ENCODE results near the gene MT1X.

Gene MT1X

DNA sequence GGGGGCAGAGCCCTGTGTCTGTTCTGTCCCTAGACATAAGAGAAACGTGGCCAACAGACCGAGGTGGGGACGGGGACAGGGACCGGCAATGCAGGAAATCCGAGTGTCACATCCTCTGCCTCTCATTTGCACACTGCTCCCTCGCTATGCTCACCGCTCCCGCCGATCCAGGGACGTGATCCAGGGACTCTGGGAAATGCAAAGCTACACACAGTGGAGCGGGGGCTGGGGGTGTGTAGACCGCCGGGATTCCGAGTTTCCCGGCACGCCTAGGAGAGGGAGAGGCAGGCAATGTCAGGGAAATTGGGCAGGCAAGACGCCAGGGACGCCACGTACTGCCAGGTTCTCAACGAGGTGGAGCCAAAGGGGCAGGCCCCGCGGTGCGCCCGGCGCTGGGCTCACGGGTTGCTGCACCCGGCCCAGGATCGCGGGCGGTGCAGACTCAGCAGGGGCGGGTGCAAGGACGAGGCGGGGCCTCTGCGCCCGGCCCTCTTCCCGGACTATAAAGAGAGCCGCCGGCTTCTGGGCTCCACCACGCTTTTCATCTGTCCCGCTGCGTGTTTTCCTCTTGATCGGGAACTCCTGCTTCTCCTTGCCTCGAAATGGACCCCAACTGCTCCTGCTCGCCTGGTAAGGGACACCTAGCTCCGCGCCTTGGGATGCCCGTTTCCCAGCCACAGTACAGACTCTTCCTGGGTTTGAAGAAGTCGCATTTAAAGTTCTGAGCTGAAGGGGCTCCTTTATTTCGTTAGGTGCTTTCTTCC lies at the start of gene MT1X:
TSS of gene MT1X (plus strand) at position 532 of the 764 bp plus-strand sequence. CDS start at position 603, 71 bp downstream.
- peak; percentile 87 for DNase-seq

DNA sequence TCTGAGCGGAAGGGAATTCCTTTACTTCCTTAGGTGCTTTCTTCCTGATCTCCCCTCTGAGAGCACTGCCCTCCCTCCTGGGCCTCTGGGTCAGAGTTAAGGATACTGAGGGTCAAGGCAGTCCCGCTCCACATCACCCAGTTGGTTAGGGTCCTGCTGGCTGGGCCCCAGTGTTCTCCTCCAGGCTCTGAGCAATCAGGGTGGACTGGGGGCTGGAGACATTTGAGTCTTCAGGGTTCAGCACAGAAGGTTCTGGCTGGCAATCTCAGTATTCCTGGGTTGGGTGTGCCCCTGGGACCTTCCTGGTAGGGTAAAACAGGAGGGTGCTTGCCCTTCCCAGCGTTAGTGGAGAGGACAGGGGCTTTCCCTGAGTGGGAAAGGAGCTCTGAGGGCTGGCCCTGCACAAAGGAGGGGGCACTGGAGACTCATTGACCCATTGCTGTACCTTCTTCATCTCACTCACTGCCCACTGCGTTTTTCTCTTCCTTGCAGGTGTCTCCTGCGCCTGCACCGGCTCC lies 49.4 kb upstream of the MT1X start:
- DNase-seq: no peak

DNA sequence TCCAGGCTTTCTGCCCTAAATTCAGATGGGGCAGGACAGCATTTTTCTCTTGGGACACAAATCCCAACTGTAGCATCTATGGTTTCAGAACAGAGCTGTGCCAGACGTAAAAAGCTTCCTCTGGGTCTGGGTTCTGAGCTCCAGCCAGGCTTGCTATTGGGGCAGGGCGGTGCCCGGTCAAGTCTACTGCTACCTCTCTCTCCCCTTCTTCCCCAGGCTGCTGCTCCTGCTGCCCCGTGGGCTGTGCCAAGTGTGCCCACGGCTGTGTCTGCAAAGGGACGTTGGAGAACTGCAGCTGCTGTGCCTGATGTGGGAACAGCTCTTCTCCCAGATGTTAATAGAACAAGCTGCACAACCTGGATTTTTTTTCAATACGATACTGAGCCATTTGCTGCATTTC lies 48.7 kb upstream of the MT1X start:
- no peak for DNase-seq

DNA sequence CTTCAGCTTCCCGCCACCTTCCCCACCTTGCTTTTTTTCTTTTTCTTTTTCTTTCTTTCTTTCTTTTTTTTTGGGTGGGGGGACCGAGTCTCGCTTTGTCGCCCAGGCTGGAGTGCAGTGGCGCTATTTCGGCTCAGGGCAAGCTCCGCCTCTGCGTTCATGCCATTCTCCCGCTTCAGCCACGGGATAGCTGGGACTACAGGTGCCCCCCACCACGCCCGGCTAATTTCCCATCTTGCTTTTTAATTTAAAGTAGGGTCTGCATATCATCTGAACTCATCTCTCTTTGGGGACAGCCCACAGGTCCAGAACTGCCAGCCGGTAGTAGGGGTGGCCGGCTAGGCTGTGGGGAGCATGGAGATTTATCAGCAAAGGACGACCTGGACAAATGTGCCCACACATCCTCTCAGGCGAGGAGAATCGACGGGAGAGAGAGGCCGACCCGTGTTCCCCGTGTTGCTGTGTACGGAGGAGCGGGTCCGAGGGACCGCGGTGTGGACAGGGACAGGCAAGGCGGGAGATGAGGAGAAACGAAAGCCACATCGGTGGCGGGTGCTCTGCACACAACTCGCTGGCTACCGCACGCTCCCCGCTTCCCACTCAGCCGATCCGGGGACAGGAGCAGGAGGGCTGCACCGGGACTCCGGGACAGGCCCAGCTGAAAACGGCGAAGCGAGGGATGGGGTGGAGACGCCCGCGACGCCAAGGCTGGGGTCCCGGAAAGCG lies 47.4 kb upstream of the MT1X start:
- DNase-seq: no peak

DNA sequence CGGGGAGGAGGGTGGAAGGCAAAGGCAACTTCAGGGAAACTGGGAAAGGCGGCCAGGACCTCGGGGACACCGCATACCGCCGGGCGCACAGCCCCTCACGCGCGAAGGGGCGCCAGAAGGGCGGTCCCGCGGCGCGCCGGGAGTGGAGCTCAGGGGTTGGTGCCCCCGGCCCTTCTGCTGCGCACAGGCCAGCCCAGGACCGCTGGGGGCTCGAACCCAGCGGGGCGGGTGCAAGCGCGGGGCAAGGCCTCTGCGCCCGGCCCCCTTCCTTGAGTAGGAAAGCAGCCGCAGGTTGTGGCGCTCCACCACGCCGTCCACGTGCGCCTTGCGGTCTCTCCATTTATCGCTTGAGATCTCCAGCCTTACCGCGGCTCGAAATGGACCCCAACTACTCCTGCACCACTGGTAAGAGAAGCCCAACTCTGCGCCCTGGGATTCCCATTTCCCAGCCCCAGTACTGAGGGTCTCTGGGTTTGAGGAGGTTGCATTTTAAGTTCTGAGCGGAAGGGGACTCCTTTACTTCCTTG lies 46.8 kb upstream of the MT1X start:
- DNase-seq: no peak

DNA sequence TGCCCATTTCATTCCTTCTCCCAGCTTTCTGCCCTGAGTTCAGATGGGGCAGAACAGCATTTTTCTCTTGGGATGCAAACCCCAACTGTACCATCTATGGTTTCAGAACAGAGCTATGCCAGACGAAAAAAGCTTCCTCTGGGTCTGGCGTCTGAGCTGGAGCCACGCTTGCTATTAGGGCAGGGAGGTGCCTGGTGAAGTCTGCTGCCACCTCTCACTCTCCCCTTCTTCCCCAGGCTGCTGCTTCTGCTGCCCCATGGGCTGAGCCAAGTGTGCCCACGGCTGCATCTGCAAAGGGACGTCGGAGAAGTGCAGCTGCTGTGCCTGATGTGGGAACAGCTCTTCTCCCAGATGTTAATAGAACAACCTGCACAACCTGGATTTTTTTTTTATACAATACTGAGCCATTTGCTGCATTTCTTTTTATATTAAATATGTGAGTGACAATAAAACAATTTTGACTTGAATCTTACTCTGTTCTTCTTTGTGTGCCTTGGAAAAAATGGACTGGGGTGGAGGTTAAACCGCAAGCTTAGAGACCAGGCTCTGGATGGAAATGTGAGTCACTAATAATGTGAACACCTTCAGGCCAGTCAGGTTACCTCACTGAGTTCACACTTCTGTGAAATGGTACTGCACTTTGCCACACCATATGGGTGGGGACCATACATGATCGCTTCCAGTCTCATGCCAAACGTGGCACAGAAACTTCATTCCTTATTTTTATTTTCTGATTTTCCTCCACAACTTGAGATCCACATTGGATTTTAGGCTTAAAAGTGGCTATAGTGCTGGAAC lies 45.5 kb upstream of the MT1X start:
- DNase-seq: no peak

DNA sequence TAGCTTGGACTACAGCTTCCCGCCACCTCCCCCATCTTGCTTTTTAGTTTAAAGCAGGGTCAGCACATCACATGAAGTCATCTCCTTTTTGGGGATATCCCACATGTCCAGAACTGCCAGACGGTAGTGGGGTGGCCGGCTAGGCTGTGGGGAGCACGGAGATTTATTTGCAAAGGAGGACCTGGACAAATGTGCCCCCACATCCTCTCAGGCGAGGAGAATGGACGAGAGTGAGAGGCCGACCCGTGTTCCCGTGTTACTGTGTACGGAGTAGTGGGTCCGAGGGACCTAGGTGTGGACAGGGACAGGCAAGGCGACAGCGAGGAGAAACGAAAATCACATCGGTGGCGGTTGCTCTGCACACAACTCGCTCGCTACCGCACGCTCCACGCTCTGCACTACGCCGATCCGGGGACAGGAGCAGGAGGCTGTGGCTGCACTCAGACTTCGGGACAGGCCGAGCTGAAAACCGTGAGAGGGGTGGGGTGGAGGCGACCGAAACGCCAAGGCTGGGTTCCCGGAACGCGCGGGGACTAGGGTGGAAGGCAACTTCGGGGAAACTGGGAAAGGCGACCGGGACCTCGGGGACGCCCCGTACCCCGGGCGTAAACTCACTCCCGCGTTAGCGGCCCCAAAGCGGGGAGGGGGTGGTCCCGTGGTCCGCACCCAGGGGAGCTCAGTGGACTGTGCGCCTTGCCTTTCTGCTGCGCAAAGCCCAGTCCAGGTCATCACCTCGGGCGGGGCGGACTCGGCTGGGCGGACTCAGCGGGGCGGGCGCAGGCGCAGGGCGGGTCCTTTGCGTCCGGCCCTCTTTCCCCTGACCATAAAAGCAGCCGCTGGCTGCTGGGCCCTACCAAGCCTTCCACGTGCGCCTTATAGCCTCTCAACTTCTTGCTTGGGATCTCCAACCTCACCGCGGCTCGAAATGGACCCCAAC lies 44.2 kb upstream of the MT1X start, which contains the start of gene MT1A:
TSS of gene MT1A (plus strand) at position 853 of the 937 bp plus-strand sequence. CDS start at position 926, 73 bp downstream.
- DNase-seq: no peak

DNA sequence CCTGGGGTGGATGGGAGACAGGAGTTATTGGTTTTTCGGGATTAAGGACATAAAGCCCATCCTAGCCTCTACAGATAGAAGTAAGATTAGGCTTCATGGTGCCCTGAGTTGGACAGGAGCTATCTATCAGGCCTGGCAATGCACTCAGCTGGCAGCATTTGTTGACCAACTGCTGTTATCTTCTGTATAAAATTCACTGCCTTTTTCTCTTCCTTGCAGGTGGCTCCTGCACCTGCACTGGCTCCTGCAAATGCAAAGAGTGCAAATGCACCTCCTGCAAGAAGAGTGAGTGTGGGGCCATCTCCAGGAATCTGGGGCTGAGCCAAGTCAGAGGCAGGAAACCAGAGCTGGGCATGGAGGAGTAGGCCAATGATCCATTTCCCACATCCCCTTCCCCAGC lies 43.2 kb upstream of the MT1X start:
- no peak for DNase-seq

DNA sequence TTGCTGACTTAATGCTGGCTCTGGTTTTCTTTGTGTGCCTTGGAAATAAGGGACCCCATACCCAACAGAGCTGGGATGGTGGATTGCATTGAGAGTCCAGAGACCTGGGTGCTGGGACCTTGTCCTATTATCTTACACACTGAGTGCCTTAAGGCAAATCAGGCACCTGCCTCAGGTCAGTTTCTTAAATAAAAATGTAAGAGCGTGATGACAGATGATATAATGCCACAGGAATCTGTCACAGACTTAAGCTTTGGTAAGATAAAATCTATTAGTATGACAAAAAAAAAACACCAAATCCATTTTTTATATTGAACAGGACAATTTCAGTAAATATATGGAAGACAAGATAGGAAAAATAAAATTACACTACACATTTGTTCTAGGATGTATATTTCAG lies 42.2 kb upstream of the MT1X start:
- no peak for DNase-seq

DNA sequence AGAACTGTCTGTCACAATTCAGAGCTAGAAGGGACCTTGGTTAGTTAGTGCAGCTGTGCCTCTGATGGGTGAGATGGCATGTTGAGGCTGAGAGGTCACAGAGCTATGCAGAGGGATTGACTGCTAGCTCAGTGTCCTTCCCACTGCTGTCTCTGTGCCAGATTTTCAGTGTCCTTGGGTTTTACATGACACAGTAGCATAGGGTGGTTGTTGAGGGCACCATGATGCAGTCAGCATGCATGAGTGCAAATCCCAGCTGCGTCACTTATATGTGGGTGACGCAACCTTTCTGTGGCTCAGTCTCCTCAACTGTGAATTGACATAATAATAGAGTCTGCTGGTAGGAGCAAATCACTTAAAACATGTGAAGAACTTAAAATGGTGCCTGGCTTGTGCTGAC lies 41.1 kb upstream of the MT1X start:
- no peak for DNase-seq

DNA sequence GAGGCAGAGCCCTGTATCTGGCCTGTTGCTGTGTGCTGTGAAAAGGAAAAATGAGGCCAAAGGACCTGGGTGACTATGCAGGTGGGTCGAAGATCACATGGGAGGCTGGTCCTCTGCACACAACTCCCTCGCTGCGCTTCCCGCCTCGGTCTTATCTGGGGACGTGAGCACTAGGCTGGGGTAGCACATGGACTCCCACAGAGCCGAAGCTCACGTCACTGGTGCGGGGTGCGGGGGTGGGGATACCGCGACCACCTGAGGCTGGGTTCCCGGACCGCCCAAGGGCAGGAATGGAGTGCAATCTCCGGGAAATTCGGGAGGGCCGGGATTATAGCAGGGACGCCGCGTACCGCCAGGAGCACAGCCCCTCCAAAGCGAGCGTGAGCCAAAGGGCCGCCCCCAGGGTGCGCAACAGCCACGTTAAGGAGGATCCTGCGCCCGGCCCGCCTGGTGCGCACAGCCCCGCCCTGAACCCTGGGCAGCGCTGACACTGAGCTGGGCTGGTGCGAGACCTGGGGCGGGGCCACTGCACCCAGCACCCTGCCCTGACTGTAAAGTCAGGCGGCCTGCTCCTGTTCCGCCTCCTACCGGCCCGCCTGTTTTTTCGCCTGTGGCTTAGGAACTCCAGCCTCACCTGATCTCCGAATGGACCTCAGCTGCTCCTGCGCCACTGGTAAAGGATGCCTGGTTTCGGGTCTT lies 39.0 kb upstream of the MT1X start:
- peak; percentile 59 for DNase-seq

DNA sequence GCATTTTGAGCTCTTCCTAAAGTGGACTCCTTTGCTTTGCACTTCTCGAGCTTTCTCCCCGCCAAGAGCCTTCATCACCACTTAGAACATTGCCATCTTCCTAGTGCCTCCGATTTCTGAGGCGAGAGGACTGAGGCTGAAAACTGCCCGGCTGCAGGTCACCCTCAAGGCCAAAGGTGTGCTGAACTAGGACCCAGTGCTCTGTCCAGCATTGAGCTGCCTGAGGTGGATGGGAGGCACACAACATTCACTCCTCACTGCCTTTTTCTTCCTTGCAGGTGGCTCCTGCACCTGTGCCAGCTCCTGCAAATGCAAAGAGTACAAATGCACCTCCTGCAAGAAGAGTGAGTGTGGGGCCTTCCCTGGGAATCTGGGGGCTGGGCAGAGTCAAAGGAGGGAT lies 38.4 kb upstream of the MT1X start:
- DNase-seq: no peak

DNA sequence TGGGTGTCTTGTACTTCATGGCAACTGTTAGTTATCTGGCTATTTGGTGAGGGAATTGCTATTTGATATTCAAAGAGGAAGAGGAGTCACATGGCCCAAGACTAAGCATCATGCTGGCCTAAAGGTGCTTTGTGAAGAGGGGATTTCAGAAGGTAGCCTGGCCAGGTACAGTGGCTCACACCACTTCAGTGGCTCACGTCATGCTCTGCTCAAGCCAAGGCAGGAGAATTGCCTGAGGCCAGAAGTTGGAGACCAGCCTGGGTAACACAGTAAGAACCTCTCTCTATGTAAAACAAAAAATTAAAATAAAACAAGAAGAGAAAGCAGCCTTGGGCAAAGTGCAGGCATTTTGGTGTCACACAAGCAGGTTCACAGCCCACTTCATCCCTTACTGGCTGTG lies 37.0 kb upstream of the MT1X start:
- no peak for DNase-seq

DNA sequence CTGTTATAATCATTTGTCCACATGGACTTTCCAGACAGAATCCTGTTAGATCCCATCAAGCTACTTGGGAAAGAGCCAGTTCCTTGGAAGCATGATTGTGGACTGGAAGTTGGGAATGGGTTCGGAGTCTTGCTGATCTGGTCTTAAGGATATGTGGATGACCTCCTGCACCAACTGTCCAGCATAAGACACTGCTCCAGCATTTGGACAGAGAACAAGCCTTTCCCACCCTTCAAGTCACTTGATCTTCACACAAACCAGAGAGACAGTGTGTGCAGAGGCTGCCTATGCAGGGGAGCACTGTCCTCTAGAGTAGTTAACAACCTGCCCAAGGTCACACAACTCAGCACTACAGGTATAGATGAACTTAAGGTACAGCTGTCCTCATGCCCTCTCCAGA lies 36.4 kb upstream of the MT1X start:
- DNase-seq: no peak

DNA sequence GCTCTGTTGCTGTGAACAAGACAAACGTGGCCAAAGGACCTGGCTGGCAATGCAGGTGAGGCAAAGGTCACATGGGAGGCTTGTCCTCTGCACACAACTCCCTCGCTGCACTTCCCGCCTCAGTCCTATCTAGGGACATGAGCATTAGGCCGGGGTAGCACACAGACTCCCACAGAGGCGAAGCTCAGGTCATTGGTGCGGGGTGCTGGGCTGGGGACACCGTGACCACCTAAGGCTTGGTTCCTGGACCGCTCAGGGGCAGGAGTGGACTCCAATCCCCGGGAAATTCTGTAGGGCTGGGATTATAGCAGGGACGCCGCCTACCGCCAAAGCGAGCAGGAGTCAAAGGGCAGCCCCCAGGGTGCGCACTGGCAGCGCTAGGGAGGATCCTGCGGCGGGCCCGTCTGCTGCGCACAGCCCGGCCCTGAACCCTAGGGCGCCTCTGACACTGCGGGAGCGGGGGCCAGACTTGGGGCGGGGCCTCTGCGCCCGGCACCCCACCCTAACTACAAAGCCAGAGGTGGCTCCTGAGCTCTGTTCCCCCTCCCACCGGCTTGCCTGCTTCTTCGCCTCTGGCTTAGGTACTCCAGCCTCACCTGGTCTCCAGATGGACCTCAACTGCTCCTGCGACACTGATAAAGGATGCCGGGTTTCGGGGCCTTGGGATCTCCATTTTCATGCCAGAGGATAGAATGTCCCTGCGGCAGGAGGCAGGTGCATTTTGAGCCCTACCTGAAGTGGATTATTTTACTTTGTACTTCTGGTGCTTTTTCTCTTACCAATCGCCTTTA lies 34.4 kb upstream of the MT1X start:
- no peak for DNase-seq

DNA sequence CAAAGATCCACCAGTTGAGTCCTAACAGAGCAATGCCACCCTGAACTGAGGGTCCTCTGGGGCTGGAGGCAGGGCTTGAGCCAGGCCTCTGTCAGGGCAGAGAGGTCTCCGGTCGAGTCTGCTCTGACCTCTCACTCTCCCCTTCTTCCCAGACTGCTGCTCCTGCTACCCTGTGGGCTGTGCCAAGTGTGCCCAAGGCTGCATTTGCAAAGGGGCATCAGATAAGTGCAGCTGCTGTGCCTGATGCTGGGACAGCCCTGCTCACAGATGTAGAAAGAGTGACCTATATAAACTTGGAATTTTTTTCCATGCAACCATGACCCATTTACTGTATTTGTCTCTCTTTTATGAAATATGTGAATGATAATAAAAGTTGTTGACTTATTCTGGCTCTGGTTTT lies 33.0 kb upstream of the MT1X start:
- DNase-seq: no peak

DNA sequence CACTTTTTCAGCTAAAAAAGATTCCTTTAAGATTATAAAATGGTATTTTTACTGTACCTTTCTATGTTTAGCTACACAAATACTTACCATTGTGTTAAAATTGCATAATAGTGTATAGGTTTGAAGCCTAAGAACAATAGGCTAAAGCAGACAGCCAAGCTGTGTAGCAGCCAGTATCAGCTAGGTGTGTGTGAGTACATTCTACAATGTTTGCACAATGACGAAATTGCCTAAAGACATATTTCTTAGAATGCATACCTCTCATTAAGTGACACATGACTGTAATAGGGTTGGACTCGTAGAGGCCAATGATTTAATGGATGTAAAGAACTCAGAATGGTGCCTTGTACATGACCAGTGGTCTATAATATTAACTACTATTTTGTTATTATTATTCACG lies 32.5 kb upstream of the MT1X start:
- no peak for DNase-seq

DNA sequence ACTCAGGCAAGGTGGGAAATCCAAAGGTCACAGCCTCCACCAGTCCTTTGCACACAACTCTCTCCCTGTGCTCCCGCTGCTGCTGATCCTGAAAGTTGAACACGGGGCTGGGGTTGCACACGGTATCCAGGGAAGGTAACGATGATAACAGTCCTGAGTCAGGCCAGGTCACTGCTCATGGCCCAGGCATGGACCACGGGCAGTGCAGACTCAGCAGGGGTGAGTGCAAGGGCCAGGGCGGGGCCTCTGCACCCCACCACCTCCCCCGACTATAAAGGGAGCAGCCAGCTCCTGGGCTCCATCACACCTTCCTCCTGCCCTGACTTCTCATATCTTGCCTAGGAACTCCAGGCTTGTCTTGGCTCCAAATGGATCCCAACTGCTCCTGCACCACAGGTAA lies 30.7 kb upstream of the MT1X start, which contains the start of gene MT1B:
TSS of gene MT1B (plus strand) at position 301 of the 400 bp plus-strand sequence. CDS start at position 369, 68 bp downstream.
- no peak for DNase-seq

DNA sequence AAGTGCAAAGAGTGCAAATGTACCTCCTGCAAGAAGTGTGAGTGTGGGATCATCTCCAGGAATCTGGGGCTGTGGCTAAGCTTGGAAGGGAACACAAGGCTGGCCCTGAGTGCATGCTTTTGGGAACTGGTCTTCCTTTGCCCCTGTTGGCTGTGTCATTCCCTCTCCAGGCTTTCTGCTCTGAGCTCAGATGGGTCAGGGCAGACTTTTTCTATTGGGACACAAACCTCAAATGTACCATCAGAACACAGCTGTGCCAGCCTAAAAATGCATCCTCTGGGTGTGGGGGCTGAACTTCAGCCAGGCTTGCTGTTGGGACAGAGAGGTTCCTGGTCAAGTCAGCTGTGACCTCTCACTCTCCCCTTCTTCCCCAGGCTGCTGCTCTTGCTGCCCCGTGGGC lies 29.7 kb upstream of the MT1X start:
- DNase-seq: no peak

DNA sequence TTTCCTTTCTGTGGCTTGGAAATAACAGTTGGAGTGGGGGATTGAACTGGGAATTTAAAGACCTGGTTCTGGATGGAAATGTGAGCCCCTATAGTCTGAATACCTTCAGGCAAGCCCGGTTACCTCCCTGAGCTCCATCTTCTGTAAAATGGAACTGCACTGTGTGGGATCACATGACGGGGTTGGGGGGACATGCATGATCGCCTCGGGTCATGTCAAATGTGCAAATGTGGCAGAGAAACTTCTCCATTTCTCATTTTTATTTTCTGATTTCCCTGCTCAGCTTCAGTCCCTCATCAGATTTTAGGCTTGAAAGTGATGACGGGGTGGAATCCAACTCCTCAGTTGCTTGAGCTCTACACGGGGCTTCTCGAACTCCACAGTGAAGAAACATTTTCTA lies 29.1 kb upstream of the MT1X start:
- no peak for DNase-seq
